ENCODE data around the gene SLC9A6.

DNA sequence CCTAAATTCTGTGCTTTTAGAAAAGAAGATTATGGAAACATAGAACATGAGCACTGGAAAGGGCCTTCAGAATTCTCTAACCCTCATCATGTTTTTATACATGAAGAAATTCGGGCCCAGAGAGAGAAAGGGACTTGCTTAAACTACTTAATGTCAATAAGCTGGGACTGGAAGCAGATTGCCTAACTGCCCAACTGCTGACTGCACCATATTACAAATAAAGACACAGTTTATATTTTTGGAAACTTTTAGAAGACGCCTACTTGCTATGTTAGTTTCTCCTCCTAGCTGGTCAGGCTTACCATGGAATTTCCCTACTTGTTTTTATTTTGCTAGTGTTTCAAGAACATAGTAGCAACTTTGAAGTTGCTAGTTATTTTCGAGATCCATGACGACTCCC lies 47.1 kb downstream of the SLC9A6 start:
- TF ChIP-seq ZNF24 (IDR thresholded peaks at IDR 0.05) (no peak), RAD21 (IDR thresholded peaks at IDR 0.05; ENCODE audit: insufficient read depth, low read depth, low read length) (no peak), ATF7 (IDR thresholded peaks at IDR 0.05; ENCODE audit: low read depth) (no peak), POLR2A (IDR thresholded peaks at IDR 0.05; ENCODE audit: low read depth, low read length) (no peak), EED (IDR thresholded peaks at IDR 0.05; ENCODE audit: low read depth) (no peak), GABPA (IDR thresholded peaks at IDR 0.05; ENCODE audit: low read depth) (no peak)
- TF ChIP-seq, protein P1, sequence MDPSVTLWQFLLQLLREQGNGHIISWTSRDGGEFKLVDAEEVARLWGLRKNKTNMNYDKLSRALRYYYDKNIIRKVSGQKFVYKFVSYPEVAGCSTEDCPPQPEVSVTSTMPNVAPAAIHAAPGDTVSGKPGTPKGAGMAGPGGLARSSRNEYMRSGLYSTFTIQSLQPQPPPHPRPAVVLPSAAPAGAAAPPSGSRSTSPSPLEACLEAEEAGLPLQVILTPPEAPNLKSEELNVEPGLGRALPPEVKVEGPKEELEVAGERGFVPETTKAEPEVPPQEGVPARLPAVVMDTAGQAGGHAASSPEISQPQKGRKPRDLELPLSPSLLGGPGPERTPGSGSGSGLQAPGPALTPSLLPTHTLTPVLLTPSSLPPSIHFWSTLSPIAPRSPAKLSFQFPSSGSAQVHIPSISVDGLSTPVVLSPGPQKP (IDR thresholded peaks at IDR 0.05; ENCODE audit: low read depth, low read length), result no peak
- TF ChIP-seq, protein P2, sequence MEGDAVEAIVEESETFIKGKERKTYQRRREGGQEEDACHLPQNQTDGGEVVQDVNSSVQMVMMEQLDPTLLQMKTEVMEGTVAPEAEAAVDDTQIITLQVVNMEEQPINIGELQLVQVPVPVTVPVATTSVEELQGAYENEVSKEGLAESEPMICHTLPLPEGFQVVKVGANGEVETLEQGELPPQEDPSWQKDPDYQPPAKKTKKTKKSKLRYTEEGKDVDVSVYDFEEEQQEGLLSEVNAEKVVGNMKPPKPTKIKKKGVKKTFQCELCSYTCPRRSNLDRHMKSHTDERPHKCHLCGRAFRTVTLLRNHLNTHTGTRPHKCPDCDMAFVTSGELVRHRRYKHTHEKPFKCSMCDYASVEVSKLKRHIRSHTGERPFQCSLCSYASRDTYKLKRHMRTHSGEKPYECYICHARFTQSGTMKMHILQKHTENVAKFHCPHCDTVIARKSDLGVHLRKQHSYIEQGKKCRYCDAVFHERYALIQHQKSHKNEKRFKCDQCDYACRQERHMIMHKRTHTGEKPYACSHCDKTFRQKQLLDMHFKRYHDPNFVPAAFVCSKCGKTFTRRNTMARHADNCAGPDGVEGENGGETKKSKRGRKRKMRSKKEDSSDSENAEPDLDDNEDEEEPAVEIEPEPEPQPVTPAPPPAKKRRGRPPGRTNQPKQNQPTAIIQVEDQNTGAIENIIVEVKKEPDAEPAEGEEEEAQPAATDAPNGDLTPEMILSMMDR (IDR thresholded peaks at IDR 0.05 in 2 of 3, conservative IDR thresholded peaks at IDR 0.05 in 1 of 3; ENCODE audit: control insufficient read depth in 2 of 3, extremely low read depth in 1 of 3, insufficient read depth in 1 of 3, low read depth in 3 of 3, low read length in 3 of 3), result no peak

Data from GM12878 (cell line).